HL-60 (cell line): ENCODE results near the gene TMEM141.

Experiments
- DNase-seq, 2 experiments: peaks; one replicate each; pipeline ENCODE4 v3.0.0-alpha.2; 2010 to 2020; ENCODE audit warnings: low read depth in 1 of 2, low spot score in 1 of 2
- H3K27ac ChIP-seq: fragments of 250-450 bp; sonication (Bioruptor Pico); replicated peaks from 2 replicates; pipeline ENCODE4 v1.5.1; 2020; ENCODE audit warnings: mild to moderate bottlenecking, moderate library complexity
- H3K27me3 ChIP-seq: fragments of 250-450 bp; sonication (Bioruptor Pico); 2 replicates; pipeline ENCODE4 v1.5.1; 2021; ENCODE audit warnings: mild to moderate bottlenecking, moderate library complexity; ENCODE audit not compliant: insufficient read depth, poor library complexity, severe bottlenecking
- H3K4me3 ChIP-seq: replicated peaks from 2 replicates; pipeline ENCODE4 v1.5.1; 2011; ENCODE audit warnings: mild to moderate bottlenecking, control low read depth, low read length; ENCODE audit not compliant: insufficient read depth
- GABPA ChIP-seq: IDR thresholded peaks from 2 replicates; pipeline ENCODE4 v1.6.1; 2012; ENCODE audit warnings: low read depth
- POLR2AphosphoS5 ChIP-seq: IDR thresholded peaks from 2 replicates; pipeline ENCODE4 v1.6.1; 2012; ENCODE audit warnings: low read depth
- REST ChIP-seq: IDR thresholded peaks from 2 replicates; pipeline ENCODE4 v1.6.1; 2012; ENCODE audit warnings: low read depth; ENCODE audit not compliant: insufficient replicate concordance
- SPI1 ChIP-seq: IDR thresholded peaks from 2 replicates; pipeline ENCODE4 v1.6.1; 2012; ENCODE audit warnings: low read depth, mild to moderate bottlenecking, borderline replicate concordance
- TF ChIP-seq, protein P1 (sequence below): IDR thresholded peaks from one replicate; pipeline ENCODE4 v1.5.1; 2011; ENCODE audit warnings: low read length, control low read depth, inconsistent platforms; ENCODE audit not compliant: insufficient read depth

The TMEM141 gene

DNA sequence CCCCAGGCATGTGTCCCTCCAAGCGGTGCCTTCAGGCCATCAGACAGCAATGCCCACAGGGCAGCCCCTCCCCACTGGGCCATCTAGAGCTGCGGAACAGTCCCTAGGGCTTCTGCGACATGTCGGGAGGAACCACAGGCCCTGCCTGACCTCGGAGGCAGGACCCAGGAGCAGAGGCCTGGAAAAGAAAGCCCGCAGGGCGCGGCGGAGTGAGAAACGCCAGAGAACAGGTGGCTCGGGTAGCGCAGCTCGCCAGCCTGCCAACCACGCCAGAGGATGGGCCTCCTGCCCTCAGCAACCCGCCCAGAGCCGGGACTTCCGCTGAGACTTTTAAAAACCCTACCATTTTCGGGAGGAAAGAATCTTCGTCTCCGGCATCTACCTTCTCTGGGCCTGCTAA is 33.8 kb upstream of the TMEM141 start:
- Histone ChIP-seq H3K27me3 (no peaks in the 10 kb centered on the region), H3K27ac (no peak overlapping the region), H3K4me3 (no peak overlapping the region)
- DNase-seq, result no peak
- TF ChIP-seq, protein P1, sequence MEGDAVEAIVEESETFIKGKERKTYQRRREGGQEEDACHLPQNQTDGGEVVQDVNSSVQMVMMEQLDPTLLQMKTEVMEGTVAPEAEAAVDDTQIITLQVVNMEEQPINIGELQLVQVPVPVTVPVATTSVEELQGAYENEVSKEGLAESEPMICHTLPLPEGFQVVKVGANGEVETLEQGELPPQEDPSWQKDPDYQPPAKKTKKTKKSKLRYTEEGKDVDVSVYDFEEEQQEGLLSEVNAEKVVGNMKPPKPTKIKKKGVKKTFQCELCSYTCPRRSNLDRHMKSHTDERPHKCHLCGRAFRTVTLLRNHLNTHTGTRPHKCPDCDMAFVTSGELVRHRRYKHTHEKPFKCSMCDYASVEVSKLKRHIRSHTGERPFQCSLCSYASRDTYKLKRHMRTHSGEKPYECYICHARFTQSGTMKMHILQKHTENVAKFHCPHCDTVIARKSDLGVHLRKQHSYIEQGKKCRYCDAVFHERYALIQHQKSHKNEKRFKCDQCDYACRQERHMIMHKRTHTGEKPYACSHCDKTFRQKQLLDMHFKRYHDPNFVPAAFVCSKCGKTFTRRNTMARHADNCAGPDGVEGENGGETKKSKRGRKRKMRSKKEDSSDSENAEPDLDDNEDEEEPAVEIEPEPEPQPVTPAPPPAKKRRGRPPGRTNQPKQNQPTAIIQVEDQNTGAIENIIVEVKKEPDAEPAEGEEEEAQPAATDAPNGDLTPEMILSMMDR, result no peak
- TF ChIP-seq REST, result no peak

DNA sequence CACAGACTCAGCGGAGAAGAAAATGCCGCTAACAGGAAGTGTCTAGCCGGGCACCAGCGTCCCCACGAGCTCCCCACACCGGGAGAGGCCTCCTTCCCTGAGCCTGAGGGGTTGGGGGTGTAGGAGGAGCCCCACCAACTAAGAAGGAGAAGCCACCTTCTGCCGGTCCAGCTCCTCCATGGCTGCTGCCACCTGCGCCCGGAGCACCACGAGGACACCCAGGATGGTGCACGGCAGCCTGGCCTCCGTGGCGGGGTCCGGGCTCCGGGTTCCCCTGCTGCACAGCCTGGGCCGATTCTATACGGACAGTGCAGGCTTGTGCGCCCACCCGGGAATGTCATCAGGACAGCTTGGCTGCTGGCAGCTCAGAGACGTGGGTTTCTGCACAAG is 33.4 kb upstream of the TMEM141 start:
- Histone ChIP-seq H3K27me3 (no peaks in the 10 kb centered on the region), H3K27ac (no peak overlapping the region), H3K4me3 (no peak overlapping the region)
- TF ChIP-seq, protein P1, result no peak
- TF ChIP-seq REST, result no peak
- no peak for TF ChIP-seq GABPA
- no peak for TF ChIP-seq POLR2AphosphoS5
- no peak for TF ChIP-seq SPI1
- no peak for DNase-seq

GRCh38 chr9:136759001-136759400 is 32.1 kb upstream of the TMEM141 start:
- no peaks in the 10 kb centered on the region for H3K27me3 ChIP-seq

More at GRCh38 chr9:136759001-136759400, 32.1 kb upstream of the TMEM141 start:
- Histone ChIP-seq H3K27ac (no peak overlapping the region), H3K4me3 (no peak overlapping the region)
- TF ChIP-seq, protein P1, result no peak
- TF ChIP-seq SPI1 (no peak), GABPA (no peak), REST (no peak), POLR2AphosphoS5 (no peak)
- no peak for DNase-seq
